ENCODE data around the gene ATG4C.
A peak's percentile ranks its signal among the peaks of the same experiment; 100 is the strongest.

- no peak for TF ChIP-seq EZH2 (IDR thresholded peaks at IDR 0.05; ENCODE audit: low read depth)
- TF ChIP-seq CTCF (conservative IDR thresholded peaks at IDR 0.05), result peak; percentile 83
Observed at GRCh38 chr1:62841587-62842169, 57.7 kb downstream of the ATG4C start.

All from PC-9 (cell line).